Gastrocnemius medialis (tissue), 4 donors: ENCODE measurements around the gene EFHD1.

Source experiments
- CTCF ChIP-seq, 5 experiments: fragments of 450-650 bp in 3 of 5; fragments of 200-600 bp in 2 of 5; sonication (generic) in 2 of 5; IDR thresholded peaks in 4 of 5; conservative IDR thresholded peaks in 1 of 5; 1 replicate in 4 of 5; 2 replicates in 1 of 5; pipeline ENCODE4 v1.5.1; 2016 to 2019; ENCODE audit warnings: antibody characterized with exemption in 5 of 5, mild to moderate bottlenecking in 3 of 5, moderate library complexity in 3 of 5
- POLR2A ChIP-seq, 2 donors: fragments of 450-650 bp; IDR thresholded peaks; one replicate each; pipeline ENCODE4 v1.6.1; 2017; ENCODE audit warnings: antibody characterized with exemption in 2 of 2, mild to moderate bottlenecking in 2 of 2, moderate library complexity in 2 of 2

DNA sequence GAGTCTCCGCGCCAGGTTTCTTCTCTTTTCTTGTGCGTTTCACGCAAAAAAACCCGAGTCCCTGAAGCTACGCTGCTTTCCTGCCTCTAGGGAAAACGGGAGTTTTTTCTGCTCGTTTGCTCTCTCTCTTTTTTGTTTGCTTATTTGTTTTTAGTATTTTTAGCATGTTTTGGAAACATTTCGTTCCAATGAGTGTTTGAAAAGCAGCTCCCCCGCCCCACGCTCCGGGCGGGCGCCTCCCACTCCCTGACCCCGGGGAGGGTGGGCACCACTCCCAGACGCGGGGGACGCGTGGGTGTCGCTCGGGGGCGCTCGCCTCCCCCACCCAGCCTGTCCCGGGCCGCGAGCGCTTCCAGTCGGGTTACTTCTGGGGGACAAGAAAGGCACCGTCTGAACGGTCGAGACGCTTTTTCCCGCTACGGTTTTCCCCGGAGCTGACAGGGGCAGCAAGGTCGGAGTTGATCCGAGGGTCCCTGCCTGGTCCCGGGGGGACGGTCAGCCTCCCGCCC is 446 bp upstream of the EFHD1 start:
- TF ChIP-seq CTCF (IDR thresholded peaks at IDR 0.05 in 4 of 5, conservative IDR thresholded peaks at IDR 0.05 in 1 of 5) = no peak
- no peak for TF ChIP-seq POLR2A (IDR thresholded peaks at IDR 0.05)
